GM21737 (cell line): ENCODE measurements around the gene JHY.

ENCODE experiments used
- ATAC-seq: cut with Tn5 transposase; IDR thresholded peaks from one replicate; pipeline ENCODE4 v1.9.1; 2021; ENCODE audit warnings: mild to moderate bottlenecking, moderate library complexity; ENCODE audit not compliant: unreplicated experiment

JHY gene

GRCh38 chr11:122937983-122938382 lies 55.4 kb downstream of the JHY start:
- ATAC-seq: no peak

- no peak for ATAC-seq
Measured at GRCh38 chr11:122938557-122938956, 56.0 kb downstream of the JHY start.

- no peak for ATAC-seq
Measured at GRCh38 chr11:122951211-122951610, 68.7 kb downstream of the JHY start.

GRCh38 chr11:122954455-122954854 lies 71.9 kb downstream of the JHY start:
- no peak for ATAC-seq

GRCh38 chr11:122963961-122964360 lies 81.4 kb downstream of the JHY start:
- no peak for ATAC-seq

GRCh38 chr11:122976061-122976733 lies 93.6 kb downstream of the JHY start:
- ATAC-seq: no peak

- ATAC-seq: no peak
Measured at GRCh38 chr11:122976734-122977469, 94.3 kb downstream of the JHY start.

- ATAC-seq: no peak
Measured at GRCh38 chr11:122977470-122978298, 95.1 kb downstream of the JHY start.

- no peak for ATAC-seq
Measured at GRCh38 chr11:122978299-122978620, 95.7 kb downstream of the JHY start.

GRCh38 chr11:122979103-122979814 lies 96.7 kb downstream of the JHY start:
- ATAC-seq: no peak

- no peak for ATAC-seq
Measured at GRCh38 chr11:122979815-122980595, 97.4 kb downstream of the JHY start.

GRCh38 chr11:122981388-122982264 lies 99.1 kb downstream of the JHY start, which contains the start of gene BSX:
TSS of gene BSX (minus strand) at chr11:122981834. CDS start at chr11:122981671, 163 bp downstream.
- no peak for ATAC-seq

GRCh38 chr11:122983438-122984185 lies 101.1 kb downstream of the JHY start:
- ATAC-seq: no peak

GRCh38 chr11:122984186-122985011 lies 101.8 kb downstream of the JHY start:
- no peak for ATAC-seq

GRCh38 chr11:122995526-122995925 lies 113.0 kb downstream of the JHY start:
- ATAC-seq: no peak

GRCh38 chr11:122998727-122999366 lies 116.3 kb downstream of the JHY start:
- no peak for ATAC-seq

- no peak for ATAC-seq
Measured at GRCh38 chr11:123000721-123001120, 118.2 kb downstream of the JHY start.
